Measurements from ENCODE around the gene CCDC116.
"Not testable (repeated sequence)": the region's sequence is repeated elsewhere in the genome, so short reads cannot be mapped to it uniquely, and the experiment has no call there.

Gene CCDC116

GRCh38 chr22:21652547-21653545 is 20.3 kb downstream of the CCDC116 start:
- no peak for FAIRE-seq

- FAIRE-seq, result no peak
Observed at GRCh38 chr22:21657020-21657359, 24.4 kb downstream of the CCDC116 start.

GRCh38 chr22:21657360-21658032 is 24.9 kb downstream of the CCDC116 start:
- no peak for FAIRE-seq

GRCh38 chr22:21659864-21660525 is 27.4 kb downstream of the CCDC116 start:
- FAIRE-seq, result no peak

DNA sequence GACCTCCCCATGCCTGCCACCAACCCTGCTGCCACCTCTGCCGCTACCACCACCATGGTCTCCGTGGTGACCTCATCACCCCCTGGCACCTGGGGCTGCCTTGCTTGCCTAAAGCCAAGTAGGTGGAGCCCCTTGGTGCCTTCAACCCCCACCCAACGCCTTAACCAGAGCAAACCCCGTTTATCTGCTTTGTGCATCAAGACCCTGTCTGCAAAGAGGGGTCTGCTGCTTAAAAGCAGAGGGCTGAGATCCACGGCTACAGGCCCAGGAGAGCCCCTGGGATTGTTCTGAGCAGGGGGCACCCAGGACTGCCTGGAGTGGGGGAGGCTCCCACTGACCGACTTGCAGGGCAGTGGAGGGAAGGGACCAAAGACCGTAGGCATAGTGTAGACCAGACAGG is 28.3 kb downstream of the CCDC116 start:
- FAIRE-seq, result no peak

DNA sequence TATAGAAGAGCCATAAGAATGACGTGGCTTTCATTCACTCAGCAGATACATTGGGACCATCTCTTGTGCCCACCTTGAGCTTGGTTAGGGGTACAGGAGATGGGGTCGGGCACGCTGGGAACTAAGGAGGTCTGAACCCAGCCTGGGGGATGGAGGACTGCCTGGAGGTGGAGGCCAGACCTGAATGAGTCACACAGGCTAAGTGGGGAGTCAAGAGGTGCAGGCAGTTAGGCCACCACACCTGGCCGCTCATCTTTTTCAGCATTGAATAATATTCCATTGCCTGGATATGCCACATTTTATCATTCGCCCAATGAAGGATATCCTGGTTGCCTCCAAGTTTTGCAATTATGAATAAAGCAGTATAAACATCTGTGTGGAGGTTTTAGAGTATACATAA is 29.4 kb downstream of the CCDC116 start:
- no peak for FAIRE-seq

DNA sequence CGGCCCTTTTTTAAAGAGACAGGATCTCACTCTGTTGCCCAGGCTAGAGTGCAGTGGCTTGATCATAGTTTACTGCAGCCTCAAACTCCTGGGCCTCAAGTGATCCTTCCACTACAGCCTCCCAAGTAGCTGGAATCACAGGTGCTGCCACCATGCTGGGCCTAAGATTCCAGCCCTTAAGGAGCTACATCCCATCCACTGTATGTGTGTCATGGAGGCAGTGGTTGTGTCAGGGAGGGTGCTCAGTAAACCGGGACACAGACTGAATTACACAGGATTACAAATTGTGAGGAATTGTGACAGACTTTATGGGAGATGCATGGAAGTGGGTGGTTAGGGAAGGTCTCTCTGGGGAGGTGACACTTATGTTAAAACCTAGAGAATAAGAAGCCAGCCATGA is 31.2 kb downstream of the CCDC116 start:
- FAIRE-seq, result no peak

DNA sequence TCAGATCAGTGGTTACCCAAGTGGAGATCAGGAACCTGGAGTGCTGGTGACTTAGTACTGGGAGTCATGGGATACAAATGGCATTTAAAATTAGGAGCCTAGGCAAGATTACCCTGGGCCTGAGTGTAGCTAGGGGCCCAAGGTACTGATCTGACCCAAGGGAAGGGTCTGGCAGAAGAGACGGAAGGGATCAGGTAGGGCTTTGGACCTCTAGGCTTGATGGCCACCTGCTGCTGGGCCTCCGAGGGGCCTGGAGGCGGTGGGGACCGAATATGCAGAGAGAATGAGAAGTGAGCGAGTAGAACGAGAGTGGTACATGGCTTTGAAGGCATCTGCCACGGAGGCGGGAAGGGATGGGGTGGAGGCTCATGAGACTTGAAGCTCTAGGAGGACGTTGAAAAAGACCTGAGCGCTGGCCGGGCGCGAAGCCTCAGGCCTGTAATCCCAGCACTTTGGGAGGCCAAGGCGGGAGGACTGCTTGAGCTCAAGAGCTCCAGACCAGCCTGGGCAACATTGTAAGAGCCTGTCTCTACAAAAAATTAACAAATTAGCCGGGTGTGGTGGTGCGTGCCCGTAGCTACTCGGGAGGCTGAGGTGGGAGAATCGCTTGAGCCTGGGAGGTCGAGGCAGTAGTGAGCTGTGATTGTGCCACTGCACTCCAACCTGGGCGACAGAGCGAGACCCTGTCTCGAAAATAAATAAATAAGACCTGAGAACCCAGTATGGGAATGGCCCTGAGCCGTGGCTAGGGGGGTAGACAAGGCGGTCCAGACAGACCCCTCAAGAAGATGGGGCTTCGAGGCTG is 32.7 kb downstream of the CCDC116 start:
- no peak for FAIRE-seq

- FAIRE-seq, result no peak
Observed at GRCh38 chr22:21666786-21667185, 34.2 kb downstream of the CCDC116 start.

DNA sequence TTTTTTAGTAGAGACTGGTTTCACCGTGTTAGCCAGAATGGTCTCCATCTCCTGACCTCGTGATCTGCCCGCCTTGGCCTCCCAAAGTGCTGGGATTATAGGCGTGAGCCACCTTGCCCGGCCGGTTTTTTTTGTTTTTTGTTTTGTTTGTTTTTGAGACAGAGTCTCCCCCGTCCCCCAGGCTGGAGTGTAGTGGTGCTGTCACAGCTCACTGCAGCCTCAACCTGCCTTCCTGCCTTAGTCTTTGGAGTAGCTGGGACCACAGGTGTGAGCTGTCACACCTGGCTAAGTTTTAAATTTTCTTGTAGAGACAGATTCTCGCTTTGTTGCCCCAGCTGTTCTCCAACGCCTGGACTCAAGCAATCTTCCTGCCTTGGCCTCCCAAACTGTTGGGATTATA is 36.5 kb downstream of the CCDC116 start:
- no peak for FAIRE-seq

- no peak for FAIRE-seq
Observed at GRCh38 chr22:21672107-21672629, 39.6 kb downstream of the CCDC116 start.

DNA sequence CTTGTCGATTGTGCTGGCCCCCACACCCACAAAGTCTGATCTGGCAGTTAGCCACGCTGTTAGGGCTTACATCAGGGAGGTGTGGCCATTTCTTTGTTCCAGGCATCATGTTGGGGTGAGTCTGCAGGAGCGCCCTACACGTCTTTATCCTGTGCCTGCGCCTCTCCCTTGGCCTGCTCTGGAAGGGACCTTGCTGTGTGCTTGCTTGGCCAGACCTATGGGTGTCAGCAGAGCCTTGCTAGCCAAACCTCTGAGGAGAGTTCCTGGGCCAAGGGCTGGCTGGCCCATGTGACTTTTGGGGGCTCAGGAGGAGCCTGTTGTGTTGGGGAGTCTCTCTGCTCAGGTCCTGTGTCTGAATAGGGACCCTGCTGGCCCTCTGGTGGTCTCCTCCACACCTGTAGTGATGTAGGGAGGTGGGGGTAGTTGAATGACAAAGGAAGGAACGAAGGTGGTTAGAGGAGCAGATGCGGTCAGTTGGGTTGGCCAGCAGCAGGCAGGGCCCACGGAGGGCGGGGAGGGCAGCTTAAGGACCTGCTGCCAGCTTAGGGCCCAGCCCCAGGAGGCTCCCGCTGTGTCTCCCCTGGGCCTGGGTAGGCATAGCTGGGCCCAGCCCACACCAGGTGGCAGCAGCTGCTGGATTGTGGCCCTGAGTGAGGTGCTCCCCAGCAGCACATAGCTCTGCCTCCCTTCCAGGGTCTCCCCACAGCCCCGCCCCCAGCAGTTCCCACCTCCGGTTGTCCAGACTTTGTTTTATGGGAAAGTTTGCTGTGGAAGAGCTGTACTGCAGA is 41.2 kb downstream of the CCDC116 start:
- FAIRE-seq, result no peak

GRCh38 chr22:21674638-21675245 is 42.2 kb downstream of the CCDC116 start:
- no peak for FAIRE-seq

- no peak for FAIRE-seq
Observed at GRCh38 chr22:21677606-21678443, 45.3 kb downstream of the CCDC116 start.

- FAIRE-seq, result not testable (repeated sequence)
Observed at GRCh38 chr22:21678842-21679241, 46.3 kb downstream of the CCDC116 start.

DNA sequence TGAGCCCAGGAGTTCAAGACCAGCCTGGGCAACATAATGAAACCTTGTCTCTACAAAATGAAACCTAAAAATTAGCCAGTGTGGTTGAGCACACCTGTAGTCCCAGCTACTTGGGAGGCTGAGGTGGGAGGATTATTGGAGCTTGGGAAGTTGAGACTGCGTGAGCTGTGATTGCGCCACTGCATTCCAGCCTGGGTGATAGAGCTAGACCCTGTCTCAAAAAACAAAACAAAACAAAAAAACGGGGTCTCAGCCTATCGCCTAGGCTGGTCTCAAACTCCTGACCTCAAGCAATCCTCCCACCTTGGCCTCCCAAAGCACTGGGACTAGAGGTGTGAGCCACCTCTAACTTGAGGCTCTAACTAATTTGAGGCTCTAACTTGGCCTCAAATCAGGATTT is 46.8 kb downstream of the CCDC116 start:
- no peak for FAIRE-seq

GRCh38 chr22:21680830-21681565 is 48.4 kb downstream of the CCDC116 start:
- no peak for FAIRE-seq

- FAIRE-seq, result no peak
Observed at GRCh38 chr22:21681566-21682370, 49.2 kb downstream of the CCDC116 start.

All from A204.1 (cell line).